CD4-positive, alpha-beta T cell (primary cell): ENCODE measurements around the gene ZNF827. TPM values are rescaled to one million over a fixed set of nuclear protein-coding genes. Genes with fewer than 3 reads are reported as not detected.

ENCODE experiments used
- ATAC-seq: fragments of 200-7000 bp; cut with Tn5 transposase; one replicate; pipeline ENCODE4 v1.10.0; 2022; ENCODE audit warnings: mild to moderate bottlenecking; ENCODE audit not compliant: poor library complexity
- CTCF ChIA-PET: fragments of 350-600 bp; sonication (Branson Sonifier 250); formaldehyde crosslinking; loops from one replicate; lab custom pipeline; 2021; ENCODE audit warnings: antibody characterized with exemption, inconsistent platforms; lab: Charles Lee
- POLR2A ChIA-PET: fragments of 350-600 bp; sonication (Branson Sonifier 250); formaldehyde crosslinking; loops from one replicate; lab custom pipeline; 2021; ENCODE audit warnings: antibody characterized with exemption, inconsistent platforms; lab: Charles Lee
- DNase-seq, 14 experiments: peaks; one replicate each; pipeline ENCODE4 v3.0.0-alpha.2; 2013 to 2020; ENCODE audit warnings: mixed read lengths in 2 of 14
- H3K27ac ChIP-seq, 2 donors: one replicate each; pipeline versions ENCODE4 v1.5.1 to v1.7.0; 2013; ENCODE audit warnings: low read length in 2 of 2, low read depth in 1 of 2, mild to moderate bottlenecking in 1 of 2
- H3K27me3 ChIP-seq, 2 experiments: 1 replicate in 1 of 2; 2 replicates in 1 of 2; pipeline versions ENCODE4 v1.6.1 to v1.7.0; 2013; ENCODE audit warnings: low read length in 2 of 2, control low read depth in 1 of 2, mild to moderate bottlenecking in 1 of 2, moderate library complexity in 1 of 2; ENCODE audit not compliant: insufficient read depth in 2 of 2, control insufficient read depth in 1 of 2
- H3K36me3 ChIP-seq: one replicate; pipeline ENCODE4 v1.6.1; 2013; ENCODE audit warnings: low read length, control low read depth; ENCODE audit not compliant: insufficient read depth
- H3K4me1 ChIP-seq: one replicate; pipeline ENCODE4 v1.6.1; 2013; ENCODE audit warnings: low read length, control low read depth; ENCODE audit not compliant: insufficient read depth
- H3K4me3 ChIP-seq: one replicate; pipeline ENCODE4 v1.5.1; 2013; ENCODE audit warnings: mild to moderate bottlenecking, low read length, moderate library complexity
- H3K9me3 ChIP-seq, 2 experiments: 1 replicate in 1 of 2; 2 replicates in 1 of 2; pipeline versions ENCODE4 v1.6.1 to v1.7.0; 2013; ENCODE audit warnings: low read length in 2 of 2, mild to moderate bottlenecking in 2 of 2, control low read depth in 1 of 2, moderate library complexity in 1 of 2; ENCODE audit not compliant: control insufficient read depth in 1 of 2, insufficient read depth in 1 of 2
- H3K27ac Mint-ChIP-seq: one replicate; pipeline ENCODE4 v1.8.0; 2020; ENCODE audit warnings: mixed read lengths
- H3K27me3 Mint-ChIP-seq: one replicate; pipeline ENCODE4 v1.8.0; 2021; ENCODE audit warnings: mixed read lengths
- H3K36me3 Mint-ChIP-seq: one replicate; pipeline ENCODE4 v1.8.0; 2021; ENCODE audit warnings: low read depth, mixed read lengths
- H3K4me1 Mint-ChIP-seq: one replicate; pipeline ENCODE4 v1.8.0; 2021; ENCODE audit warnings: low read depth, mixed read lengths
- H3K4me3 Mint-ChIP-seq: one replicate; pipeline ENCODE4 v1.8.0; 2020; ENCODE audit warnings: mild to moderate bottlenecking, mixed read lengths
- H3K9me3 Mint-ChIP-seq: one replicate; pipeline ENCODE4 v1.8.0; 2020; ENCODE audit warnings: mixed read lengths
- CTCF ChIP-seq: fragments of 200-600 bp; IDR thresholded peaks from one replicate; pipeline ENCODE4 v1.8.0; 2022; ENCODE audit warnings: antibody characterized with exemption, mild to moderate bottlenecking
- intact Hi-C, 2 experiments: fragments of 100-400 bp; cut with DNase I in 1 of 2; cut with micrococcal nuclease in 1 of 2; formaldehyde crosslinking; loops; one replicate each; pipeline versions ENCODE4 v1.15.1 to v1.9.0; 2023 to 2025; cut with DNase I, micrococcal nuclease
- total RNA-seq, 174 experiments: library from RNA in 2 of 174; stranded (reverse) in 2 of 174; gene quantifications; one replicate each; pipeline ENCODE4 v1.2.3 and lab custom pipeline; 2021 to 2026

The ZNF827 gene
- total RNA-seq, 2 experiments from 2014 or later = 13.7 to 14.3 TPM

- no peak overlapping the region for H3K27ac Mint-ChIP-seq
Measured at GRCh38 chr4:145879598-145879997, 59.0 kb downstream of the ZNF827 start.

GRCh38 chr4:145878501-145879435 lies 59.9 kb downstream of the ZNF827 start:
- no peaks in the 10 kb centered on the region for H3K4me1 ChIP-seq
- ATAC-seq (no peak), DNase-seq (no peak)
- Mint-ChIP-seq H3K4me1 (no peaks in the 10 kb centered on the region), H3K9me3 (no peaks in the 10 kb centered on the region), H3K4me3 (no peak overlapping the region), H3K27ac (no peak overlapping the region), H3K27me3 (no peaks in the 10 kb centered on the region), H3K36me3 (peaks cover 59% of the 10 kb centered on the region)
- H3K36me3 ChIP-seq = peaks cover 5% of the 10 kb centered on the region
- H3K4me3 ChIP-seq = no peak overlapping the region
- no peaks in the 10 kb centered on the region for H3K27me3 ChIP-seq
- ChIA-PET CTCF (interaction anchor here (0.9 kb wide), 1 partner anchor 58 kb away, joined by 3 read pairs; no protein-coding TSS in a partner anchor), POLR2A (no interaction called here)
- H3K9me3 ChIP-seq = no peaks in the 10 kb centered on the region
- no peak overlapping the region for H3K27ac ChIP-seq
- intact Hi-C loops = no loop called here
- TF ChIP-seq CTCF = no peak

More at GRCh38 chr4:145879598-145879997, 59.0 kb downstream of the ZNF827 start:
- H3K27me3 Mint-ChIP-seq = no peaks in the 10 kb centered on the region
- no peak for TF ChIP-seq CTCF
- Histone ChIP-seq H3K4me1 (no peaks in the 10 kb centered on the region), H3K27me3 (no peaks in the 10 kb centered on the region), H3K36me3 (peaks cover 9% of the 10 kb centered on the region), H3K9me3 (no peaks in the 10 kb centered on the region), H3K4me3 (no peak overlapping the region), H3K27ac (no peak overlapping the region)
- no peaks in the 10 kb centered on the region for H3K9me3 Mint-ChIP-seq
- DNase-seq (no peak), ATAC-seq (no peak)
- peaks cover 3% of the 10 kb centered on the region for H3K4me1 Mint-ChIP-seq
- intact Hi-C loops = no loop called here
- ChIA-PET CTCF (interaction anchor here (0.9 kb wide), 1 partner anchor 57 kb away, joined by 3 read pairs; no protein-coding TSS in a partner anchor), POLR2A (no interaction called here)
- peaks cover 61% of the 10 kb centered on the region for H3K36me3 Mint-ChIP-seq
- no peak overlapping the region for H3K4me3 Mint-ChIP-seq

GRCh38 chr4:145876531-145877180 lies 62.0 kb downstream of the ZNF827 start:
- Histone ChIP-seq H3K27me3 (no peaks in the 10 kb centered on the region), H3K36me3 (peaks cover 5% of the 10 kb centered on the region), H3K27ac (no peak overlapping the region), H3K4me1 (no peaks in the 10 kb centered on the region), H3K9me3 (no peaks in the 10 kb centered on the region), H3K4me3 (no peak overlapping the region)
- intact Hi-C loops = no loop called here
- Mint-ChIP-seq H3K4me1 (peaks cover 5% of the 10 kb centered on the region), H3K27me3 (no peaks in the 10 kb centered on the region), H3K9me3 (no peaks in the 10 kb centered on the region), H3K4me3 (no peak overlapping the region), H3K36me3 (peaks cover 56% of the 10 kb centered on the region), H3K27ac (no peak overlapping the region)
- TF ChIP-seq CTCF = no peak
- CTCF ChIA-PET = no interaction called here
- ATAC-seq (no peak), DNase-seq (no peak)
- POLR2A ChIA-PET = no interaction called here
